Measurements from ENCODE around the gene EML1.
A peak's percentile ranks its signal among the peaks of the same experiment; 100 is the strongest.

Gene EML1

DNA sequence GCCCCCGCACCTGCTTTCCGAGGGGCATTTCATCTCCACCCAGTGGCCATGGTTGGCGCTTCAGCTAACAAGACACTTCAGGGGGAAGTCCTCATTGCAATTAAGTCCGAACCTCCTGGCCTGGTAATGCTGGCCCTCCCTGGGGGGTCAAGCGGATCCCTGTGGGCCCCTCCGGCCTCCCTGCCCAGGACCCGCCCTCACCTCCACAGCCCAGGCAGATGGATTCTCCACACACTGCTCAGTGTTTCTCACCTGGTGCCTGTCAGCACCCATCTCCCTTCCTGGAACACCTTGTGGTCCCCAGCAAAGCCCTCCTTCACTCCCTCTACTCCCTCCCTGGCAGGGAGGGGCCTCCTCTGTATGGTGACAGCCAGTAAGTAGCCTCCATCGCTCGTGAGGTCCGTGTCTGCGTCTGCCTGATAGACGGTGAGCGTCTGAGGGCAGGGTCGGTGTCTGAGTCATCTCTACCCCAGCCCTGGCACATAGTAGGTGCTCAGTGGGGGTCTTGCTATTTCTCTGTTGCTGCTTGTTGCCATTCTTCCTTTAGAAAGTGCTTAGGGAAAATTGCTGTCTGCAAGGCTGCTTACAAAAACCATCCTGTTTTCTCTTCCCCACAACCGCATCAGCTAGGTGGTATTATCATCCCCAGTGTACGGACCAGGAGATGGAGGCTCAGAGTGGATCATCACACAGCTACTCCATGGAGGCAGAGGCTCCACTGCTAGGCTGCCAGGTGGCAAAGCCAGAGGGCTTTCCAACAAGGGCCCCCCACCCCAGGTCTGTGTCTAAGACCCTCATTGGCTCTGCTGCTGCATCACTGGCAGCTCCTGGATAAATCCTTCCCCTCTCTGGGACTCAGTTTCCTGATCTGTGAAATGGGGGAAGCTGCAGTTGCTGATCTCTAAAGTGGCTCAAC is 39.7 kb upstream of the EML1 start:
- TF ChIP-seq, protein P1, sequence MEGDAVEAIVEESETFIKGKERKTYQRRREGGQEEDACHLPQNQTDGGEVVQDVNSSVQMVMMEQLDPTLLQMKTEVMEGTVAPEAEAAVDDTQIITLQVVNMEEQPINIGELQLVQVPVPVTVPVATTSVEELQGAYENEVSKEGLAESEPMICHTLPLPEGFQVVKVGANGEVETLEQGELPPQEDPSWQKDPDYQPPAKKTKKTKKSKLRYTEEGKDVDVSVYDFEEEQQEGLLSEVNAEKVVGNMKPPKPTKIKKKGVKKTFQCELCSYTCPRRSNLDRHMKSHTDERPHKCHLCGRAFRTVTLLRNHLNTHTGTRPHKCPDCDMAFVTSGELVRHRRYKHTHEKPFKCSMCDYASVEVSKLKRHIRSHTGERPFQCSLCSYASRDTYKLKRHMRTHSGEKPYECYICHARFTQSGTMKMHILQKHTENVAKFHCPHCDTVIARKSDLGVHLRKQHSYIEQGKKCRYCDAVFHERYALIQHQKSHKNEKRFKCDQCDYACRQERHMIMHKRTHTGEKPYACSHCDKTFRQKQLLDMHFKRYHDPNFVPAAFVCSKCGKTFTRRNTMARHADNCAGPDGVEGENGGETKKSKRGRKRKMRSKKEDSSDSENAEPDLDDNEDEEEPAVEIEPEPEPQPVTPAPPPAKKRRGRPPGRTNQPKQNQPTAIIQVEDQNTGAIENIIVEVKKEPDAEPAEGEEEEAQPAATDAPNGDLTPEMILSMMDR (IDR thresholded peaks at IDR 0.05; ENCODE audit: extremely low read depth, missing control alignments) = no peak
- DNase-seq (ENCODE audit: low spot score) = no peak

GRCh38 chr14:99754141-99755067 is 38.8 kb upstream of the EML1 start:
- TF ChIP-seq, protein P1 (IDR thresholded peaks at IDR 0.05; ENCODE audit: extremely low read depth, missing control alignments) = no peak
- peak; percentile 23 for DNase-seq (ENCODE audit: low spot score)

GRCh38 chr14:99755068-99755405 is 38.2 kb upstream of the EML1 start:
- TF ChIP-seq, protein P1 (IDR thresholded peaks at IDR 0.05; ENCODE audit: extremely low read depth, missing control alignments) = no peak
- no peak for DNase-seq (ENCODE audit: low spot score)

- DNase-seq (ENCODE audit: low spot score) = no peak
Measured at GRCh38 chr14:99755629-99756603, 37.3 kb upstream of the EML1 start.

DNA sequence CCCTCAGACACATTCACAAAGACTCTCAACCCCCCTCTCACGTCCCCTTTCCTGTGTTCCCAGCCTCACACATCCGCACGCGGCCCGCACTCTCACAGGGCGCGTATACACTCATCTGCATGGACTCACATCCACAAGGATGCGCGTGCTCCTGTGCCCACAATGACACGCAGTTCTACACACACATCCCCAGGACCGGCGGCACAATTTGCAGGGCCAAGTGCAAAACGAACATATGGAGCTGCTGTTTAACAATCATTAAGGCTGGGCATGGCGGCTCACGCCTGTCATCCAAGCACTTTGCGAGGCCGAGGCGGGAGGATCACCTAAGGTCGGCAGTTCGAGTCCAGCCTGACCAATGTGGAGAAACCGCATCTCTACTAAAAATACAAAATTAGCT is 36.4 kb upstream of the EML1 start:
- TF ChIP-seq, protein P1 (IDR thresholded peaks at IDR 0.05; ENCODE audit: extremely low read depth, missing control alignments) = no peak
- DNase-seq (ENCODE audit: low spot score) = no peak

More at GRCh38 chr14:99755629-99756603, 37.3 kb upstream of the EML1 start:
- TF ChIP-seq, protein P1 (IDR thresholded peaks at IDR 0.05; ENCODE audit: extremely low read depth, missing control alignments) = no peak

DNA sequence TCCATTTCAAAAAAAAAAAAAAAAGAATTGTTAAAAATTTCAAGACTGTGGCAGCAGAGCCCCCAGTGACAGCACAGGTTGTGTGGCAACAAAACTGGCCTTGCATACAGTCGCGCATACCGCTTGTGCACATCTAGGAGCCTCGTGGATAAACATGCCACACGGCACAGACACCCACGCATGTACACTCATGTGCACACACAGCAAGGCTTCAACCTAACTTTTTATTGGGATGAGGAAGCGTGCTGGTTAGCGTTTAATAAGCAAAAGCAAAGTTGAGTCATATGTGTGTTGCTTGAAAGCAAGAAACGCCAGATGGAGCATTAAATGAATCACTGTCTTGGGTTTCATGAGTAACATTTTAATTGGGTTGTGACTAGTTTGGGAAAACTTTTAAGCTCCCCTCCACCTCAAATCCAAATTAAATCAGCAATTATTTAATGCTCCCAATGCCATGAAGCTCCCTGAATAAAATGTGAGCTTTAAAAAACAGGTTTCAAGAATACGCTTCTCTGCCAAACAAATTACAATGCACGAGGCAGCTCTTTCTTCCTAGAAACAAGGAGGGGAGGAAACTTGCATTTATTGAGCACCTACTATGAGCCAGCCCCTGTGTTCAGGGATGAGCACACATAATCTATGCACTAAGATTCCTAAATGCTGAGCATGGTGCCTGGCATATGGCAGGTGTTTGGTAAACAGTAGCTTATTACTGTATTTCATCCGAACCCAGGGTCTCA is 35.7 kb upstream of the EML1 start:
- DNase-seq (ENCODE audit: low spot score) = no peak
- TF ChIP-seq, protein P1 (IDR thresholded peaks at IDR 0.05; ENCODE audit: extremely low read depth, missing control alignments) = no peak

All from GM20000 (cell line).